HG03565 (cell line): ENCODE data around the gene NFKBIL1.
"Not testable (repeated sequence)": the region's sequence is repeated elsewhere in the genome, so short reads cannot be mapped to it uniquely, and the experiment has no call there.

ENCODE experiments used
- ATAC-seq: cut with Tn5 transposase; IDR thresholded peaks from one replicate; pipeline ENCODE4 v1.9.1; 2021; ENCODE audit warnings: mild to moderate bottlenecking, moderate library complexity; ENCODE audit not compliant: unreplicated experiment

The NFKBIL1 gene, protein sequence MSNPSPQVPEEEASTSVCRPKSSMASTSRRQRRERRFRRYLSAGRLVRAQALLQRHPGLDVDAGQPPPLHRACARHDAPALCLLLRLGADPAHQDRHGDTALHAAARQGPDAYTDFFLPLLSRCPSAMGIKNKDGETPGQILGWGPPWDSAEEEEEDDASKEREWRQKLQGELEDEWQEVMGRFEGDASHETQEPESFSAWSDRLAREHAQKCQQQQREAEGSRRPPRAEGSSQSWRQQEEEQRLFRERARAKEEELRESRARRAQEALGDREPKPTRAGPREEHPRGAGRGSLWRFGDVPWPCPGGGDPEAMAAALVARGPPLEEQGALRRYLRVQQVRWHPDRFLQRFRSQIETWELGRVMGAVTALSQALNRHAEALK

DNA sequence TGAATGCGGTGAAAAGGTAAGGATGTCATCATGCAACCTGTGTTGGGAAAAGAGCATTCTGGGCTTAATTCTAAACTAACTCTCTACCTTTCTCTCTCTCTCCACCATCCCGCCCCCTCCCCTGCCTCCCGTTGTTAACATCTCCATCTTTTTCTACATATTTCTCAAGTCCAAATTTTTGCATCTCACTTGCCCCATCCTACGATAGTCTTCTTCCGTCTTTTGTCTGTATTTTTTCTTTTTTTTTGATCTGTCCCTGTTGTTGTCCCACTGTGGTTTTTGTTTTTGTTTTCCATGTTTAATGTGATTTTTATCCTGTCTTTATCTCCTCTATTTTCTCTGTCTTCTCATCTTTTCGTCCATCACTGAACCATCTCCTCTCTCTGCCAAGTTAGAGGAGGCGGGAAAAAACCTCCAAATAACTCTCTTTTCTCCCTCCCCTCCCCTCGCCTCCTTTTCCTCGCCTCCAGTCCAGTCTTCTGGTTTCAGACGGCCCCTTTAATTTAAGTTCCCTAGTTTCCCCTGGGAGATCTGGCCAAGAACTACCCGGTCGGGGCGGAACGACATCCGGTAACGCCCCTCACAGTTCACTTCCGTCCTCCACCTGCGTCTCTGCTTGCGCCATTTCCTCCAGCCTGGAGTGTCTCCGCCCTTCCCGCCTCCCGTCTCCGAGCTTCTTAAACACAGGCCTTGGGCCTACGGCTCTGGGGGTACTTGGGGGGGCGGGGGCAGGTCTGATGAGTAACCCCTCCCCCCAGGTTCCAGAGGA is at the start of gene NFKBIL1:
Gene NFKBIL1 (plus strand): TSS at position 651 of the 769 bp plus-strand sequence. CDS start 87 bp downstream, at position 738.
- ATAC-seq: peak; percentile 62

DNA sequence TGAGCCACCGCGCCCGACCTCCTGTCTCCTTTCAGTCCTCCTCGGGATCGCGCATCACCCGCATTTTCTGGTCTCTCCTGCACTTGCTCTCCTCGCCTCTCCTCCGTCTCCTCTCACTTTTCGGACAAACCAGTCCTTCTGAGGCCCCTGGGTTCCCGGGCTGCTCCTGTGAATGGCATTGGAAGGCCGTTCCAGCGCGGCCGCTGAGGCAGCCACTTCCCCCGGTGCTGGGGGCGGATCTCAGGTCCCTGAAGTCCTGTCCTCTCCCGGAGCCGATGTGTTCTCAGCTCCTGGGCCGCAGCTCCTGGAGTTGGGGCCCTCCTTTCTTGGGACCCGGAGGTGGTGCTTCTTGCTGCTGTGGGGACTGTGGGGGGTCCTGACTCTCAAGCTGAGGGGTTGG is 48.7 kb upstream of the NFKBIL1 start:
- no peak for ATAC-seq

DNA sequence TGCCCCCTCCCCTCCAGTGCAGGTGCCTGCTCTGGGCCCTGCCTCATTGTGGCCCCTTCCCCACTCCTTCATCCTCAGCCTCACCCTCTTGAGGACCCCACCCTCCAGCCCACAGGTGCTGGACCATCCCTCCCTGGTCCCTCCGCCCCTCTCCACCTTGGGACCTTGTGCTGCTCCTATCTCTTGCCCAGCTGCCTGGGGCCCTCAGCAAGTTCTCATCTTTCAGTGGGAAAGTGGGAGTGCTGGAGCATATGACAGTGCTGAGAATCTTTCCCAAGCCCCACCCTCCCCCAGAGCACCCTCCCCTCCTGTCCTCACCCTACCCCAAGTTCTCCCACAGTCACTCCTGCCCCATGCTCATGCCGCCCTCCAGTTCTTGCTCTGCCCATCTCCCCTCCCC is 47.8 kb upstream of the NFKBIL1 start:
- not testable (repeated sequence) for ATAC-seq

DNA sequence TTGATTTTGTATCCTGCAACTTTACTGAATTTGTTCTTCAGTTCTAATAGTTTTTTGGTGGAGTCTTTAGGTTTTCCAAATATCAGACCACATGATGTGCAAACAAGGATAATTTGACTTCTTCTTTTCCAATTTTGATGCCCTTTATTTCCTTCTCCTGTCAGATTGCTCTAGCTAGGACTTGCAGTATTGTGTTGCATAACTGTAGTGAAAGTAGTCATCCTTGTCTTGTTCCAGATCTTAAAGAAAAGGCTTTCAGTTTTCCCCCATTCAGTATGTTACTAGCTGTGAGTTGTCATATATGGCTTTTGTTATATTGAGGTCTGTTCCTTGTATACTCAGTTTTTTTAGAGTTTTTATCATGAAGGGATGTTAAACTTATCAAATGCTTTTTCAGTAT is 44.8 kb upstream of the NFKBIL1 start:
- no peak for ATAC-seq

DNA sequence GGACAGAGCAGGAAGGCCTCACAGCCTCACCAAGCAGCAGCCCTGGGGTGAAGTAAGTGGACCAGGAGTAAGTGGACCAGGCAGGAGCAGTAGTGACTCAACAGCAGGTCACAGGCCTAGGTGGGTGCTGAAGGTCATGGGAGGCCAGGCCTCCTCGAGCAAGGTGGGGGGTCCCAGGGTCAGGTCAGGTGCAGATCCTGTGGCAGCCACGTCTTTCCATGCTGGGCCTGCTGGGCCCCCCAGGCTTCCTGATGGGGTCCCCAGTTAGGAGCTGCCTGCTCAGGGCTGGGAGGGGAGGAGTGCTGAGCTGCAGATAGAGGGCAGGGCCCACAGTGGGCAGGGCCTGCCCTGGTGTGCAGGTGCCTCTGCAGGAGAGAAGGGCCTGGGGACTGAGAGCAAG is 38.4 kb upstream of the NFKBIL1 start:
- not testable (repeated sequence) for ATAC-seq

DNA sequence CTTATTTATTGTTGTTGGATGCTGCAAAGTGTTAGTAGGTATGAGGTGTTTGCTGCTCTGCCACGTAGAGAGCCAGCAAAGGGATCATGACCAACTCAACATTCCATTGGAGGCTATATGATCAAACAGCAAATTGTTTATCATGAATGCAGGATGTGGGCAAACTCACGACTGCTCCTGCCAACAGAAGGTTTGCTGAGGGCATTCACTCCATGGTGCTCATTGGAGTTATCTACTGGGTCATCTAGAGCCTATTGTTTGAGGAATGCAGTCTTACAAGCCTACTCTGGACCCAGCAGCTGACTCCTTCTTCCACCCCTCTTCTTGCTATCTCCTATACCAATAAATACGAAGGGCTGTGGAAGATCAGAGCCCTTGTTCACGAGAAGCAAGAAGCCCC is 37.4 kb upstream of the NFKBIL1 start:
- no peak for ATAC-seq

DNA sequence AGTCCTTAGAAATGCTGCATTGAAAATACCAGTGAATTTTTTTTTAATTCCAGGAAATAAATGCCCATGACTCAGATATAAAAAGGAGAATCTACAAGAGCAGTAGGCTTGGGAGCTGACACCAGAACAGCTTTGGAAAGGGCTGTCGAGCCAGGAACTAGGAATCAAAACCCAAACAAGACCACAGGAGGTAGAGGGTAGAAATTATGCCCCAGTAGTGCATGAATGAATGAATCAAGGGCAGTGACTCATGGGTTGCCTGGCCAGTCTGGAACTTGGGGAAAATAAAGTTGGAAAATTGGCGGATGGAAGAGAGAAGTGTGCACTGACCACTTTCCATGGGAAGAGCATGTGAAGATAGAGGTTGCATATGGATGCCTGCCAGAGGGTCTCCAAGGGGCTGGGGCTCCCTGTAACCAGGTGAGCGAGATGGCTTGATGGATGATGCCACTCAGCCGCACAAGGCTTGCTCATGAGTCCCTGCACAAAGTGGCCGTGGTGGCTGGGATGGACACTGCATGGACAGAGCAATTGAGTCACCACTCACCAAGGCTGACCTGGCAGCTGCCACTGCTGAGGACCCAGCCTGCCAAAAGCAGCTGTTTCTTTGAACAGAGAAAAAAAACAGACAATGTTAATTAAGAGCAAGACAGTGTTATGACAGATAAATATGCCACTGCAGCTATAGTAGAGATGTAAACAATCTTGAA is 33.8 kb upstream of the NFKBIL1 start:
- no peak for ATAC-seq

DNA sequence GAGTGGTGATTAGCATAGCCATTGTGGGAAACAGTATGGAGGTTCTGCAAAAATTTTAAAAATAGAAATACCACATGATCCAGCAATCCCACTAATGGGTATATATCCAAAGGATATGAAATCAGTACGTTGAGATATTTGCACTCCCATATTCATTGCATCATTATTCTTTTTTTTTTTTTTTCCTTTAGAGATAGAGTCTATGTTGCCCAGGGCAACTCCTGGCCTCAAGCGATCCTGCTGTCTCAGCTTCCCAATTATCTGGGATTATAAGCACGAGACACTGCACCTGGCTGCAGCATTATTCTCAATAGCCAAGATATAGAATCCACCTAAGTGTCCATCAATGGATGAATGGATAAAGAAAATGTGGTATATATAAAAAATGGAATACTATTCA is 25.6 kb upstream of the NFKBIL1 start:
- ATAC-seq: no peak

DNA sequence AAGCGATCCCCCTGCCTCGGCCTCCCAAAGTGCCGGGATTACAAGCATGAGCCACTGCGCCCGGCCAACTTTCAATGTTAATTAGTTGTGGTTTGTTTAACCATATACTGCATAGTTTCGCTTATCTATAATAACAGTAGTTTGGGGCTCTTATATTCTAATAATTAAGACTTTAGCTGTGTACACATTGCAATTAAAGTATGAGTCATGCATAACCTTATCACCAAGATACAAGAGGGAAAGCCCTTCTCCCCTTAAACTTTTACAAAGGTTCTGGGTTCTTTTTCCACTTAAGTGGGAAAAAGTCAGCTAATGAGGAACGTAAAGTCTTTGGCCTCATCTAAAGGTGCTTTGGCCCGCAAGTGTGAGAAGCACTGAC is 21.9 kb upstream of the NFKBIL1 start:
- ATAC-seq: no peak

DNA sequence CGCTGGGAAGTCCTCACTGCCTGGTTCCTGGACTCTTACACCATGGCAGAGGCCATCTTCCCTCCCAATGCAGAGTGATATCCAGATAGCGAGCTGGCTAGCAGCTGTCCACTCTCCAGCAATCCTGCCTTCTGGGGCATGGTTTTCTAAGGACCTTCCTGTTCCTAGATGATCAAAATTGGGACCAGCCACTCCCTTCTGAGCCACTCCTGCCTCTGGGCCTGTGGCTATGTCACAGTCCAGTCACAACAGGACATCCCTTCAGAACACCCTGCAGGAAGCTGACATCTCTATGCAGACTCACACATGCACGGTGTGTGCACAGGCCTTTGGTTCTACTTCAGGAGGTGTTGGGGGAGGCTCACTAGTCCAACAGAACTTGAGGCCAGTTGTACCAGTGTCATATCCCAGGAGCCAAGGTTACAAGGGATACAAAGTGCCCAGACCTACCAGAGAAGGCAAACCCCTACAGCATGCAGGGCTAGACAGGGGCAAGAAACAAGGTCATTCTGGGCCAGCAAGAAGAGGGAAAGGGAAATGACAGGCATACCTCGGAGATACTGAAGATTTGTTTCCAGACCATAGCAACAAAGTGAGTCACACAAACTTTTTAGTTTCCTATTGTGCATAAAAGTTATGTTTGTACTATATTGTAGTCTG is 21.3 kb upstream of the NFKBIL1 start:
- ATAC-seq: no peak

DNA sequence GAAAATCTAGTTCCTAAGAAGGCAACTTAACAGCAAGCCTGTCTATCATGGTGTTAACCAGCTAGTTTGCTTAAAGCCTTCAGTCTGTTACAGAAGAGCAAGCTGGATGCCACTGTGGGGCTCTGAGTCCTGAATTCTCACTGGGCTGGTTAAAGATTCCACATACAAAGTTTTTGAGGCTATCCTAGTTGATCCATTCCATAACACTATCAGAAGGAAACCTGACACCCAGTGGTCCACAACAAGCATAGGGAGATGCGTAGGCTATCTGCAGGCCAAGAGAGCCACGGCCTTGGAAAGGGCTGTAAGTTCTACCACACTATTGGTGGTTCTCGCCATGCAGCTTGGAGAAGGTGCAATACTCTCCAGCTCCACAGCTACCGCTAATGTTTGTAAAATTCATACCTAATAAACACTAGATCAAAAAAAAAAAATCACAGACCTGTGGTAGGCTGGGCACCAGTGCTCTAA is 19.1 kb upstream of the NFKBIL1 start:
- ATAC-seq: no peak

DNA sequence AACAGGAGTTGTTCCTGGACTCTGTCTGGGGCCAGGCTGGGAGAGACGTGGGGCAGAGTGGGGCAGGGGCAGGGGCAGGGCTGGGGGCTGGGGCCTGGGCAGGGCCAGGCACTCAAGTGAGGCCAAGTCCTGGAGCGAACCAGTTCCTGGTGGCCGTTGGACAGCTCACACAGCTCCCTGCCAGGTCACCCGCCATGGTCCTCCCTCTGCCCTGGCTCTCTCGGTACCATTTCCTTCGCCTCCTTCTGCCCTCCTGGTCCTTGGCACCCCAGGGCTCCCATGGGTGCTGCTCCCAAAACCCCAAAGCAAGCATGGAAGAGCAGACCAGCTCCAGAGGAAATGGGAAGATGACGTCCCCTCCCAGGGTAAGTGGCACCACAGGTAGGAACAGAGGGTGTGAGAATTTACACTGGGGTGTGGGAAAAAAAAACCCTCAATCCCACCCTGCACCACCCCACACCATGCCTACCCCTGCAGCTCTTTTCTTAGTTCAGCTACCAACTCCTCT is 18.5 kb upstream of the NFKBIL1 start, which contains the start of gene MCCD1:
Gene MCCD1 (plus strand): TSS at position 142 of the 508 bp plus-strand sequence. CDS start 53 bp downstream, at position 195.
- no peak for ATAC-seq

DNA sequence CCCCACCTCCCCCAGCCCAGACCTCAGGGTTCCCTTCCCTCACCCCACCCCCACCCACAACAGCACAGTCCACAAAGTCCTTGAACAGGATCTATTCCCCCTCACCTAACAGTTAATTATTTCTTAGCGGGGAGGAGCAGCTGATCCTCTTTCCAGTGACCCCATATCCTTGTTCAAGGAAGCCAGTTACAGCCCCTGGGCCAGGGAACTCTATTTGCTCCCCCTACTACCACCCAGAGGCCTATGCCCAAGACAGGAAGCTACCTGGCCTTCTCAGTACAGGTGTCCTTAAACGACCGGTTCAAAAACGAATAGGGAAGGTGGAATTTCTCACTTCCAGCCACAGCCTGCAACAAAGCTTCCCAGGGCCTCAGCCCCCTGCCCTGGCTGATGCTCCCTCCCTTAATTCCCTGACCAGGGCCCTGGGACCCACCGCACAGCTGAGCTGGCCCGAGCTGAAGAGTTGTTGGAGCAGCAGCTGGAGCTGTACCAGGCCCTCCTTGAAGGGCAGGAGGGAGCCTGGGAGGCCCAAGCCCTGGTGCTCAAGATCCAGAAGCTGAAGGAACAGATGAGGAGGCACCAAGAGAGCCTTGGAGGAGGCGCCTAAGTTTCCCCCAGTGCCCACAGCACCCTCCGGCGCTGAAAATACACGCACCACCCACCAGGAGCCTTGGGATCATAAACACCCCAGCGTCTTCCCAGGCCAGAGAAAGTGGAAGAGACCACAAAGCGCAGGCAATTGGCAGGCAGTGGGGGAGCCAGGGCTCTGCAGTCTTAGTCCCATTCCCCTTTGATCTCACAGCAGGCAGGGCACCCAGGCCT is 17.9 kb upstream of the NFKBIL1 start:
- ATAC-seq: no peak

DNA sequence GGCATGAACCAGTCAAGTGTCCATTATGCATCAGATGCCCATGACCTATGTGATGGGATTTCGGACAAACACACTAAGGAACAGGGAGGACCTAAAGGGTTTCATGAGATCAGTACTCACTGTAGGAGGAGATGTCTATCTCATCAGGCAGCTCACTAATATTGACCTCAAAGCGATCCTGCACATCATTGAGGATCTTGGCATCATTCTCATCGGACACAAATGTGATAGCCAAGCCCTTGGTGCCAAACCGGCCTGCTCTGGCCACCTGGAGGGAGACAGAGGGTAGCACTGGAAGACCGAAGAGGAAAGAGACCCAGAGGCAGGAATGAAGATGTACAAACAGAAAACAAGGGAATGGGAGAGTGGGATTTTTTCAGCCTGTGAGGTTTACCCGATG is 16.7 kb upstream of the NFKBIL1 start:
- no peak for ATAC-seq

DNA sequence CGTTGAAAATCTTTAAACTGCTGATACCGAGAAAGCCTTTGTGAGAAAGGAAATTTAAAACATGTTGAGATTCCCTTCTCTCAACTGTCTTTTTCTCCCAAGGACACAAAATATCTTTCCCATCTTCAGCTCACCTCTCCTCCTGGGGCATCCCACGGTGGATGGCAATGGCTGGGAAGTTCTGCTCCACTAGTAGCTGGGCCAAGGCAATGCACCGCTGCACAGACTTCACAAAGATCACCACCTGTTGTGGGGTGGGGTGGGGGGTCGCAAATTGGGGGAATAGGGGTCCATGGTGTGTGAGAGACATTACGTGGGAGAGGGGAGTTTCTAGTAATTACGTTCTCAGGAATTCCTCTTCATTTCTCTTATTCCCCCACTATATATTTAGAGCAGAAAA is 16.2 kb upstream of the NFKBIL1 start:
- ATAC-seq: no peak

DNA sequence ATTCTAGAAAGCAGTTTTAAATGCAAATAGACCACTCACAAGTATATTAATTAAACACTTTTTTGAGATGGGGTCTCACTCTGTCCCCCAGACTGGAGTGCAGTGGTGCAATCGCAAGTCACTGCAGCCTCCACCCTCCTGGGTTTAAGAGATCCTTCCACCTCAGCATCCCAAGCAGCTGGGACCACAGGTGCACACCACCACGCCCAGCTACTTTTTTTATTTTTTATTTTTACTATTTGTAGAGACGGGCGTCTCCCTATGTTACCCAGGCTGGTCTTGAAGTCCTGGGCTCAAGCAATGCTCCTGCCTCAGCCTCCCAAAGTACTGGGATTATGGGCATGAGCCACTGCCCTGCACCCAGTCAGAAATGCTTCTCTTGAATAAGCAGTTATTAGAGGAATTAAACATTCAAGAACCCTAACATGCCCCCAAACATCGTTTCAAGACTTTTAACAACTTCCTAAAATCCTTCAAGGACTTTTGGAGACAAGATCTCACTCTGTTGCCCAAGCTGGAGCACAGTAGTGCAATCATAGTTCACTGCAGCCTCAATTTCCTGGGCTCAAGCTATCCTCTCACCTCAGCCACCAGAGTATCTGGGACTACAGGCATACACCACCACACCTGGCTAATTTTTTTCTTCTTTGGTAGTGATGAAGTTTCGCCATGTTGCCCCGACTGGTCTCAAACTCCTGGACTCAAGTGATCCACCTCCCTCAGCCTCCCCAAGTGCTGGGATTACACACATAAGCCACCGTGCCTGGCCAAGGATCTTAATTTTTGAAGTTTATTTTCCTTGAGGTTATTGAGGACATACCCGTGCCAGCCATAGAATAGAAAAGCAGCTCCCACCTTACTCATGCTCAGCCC is 15.4 kb upstream of the NFKBIL1 start:
- no peak for ATAC-seq

DNA sequence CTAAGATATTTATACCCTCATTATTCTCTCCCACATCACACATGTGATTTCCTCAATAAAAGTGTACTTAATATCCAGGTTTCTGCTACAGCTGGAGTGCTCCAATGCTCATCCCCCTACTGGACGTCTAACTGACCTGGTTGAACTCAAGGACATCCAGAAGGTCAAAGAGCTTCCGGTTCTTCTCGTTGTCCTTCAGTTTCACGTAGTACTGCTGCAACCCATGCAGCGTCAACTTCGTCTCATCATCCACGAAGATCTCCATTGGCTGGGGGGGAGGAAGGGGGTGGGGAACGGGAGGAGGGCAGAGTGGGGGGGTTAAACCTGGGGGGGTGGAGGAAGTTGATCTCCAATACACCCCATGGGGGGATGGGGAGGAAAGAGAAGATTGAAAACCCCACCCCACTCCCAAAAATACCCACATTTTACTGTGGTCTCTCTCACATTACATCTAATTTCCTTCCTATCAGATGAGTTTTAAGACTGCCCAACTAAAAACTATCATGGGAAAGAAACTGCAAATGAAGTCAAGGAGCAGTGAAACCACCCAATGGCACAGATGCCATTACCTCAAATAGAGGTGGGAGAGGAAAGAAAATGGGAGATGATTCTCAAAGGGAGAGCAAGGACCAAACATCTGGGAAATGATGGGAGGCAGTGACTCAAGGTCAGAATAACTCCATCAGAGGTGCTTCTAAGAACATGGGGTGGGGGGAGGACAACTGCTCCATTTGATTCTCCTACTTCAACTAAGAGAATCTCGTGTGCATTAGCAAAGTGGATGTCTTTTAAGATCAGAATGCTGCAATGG is 14.6 kb upstream of the NFKBIL1 start:
- ATAC-seq: no peak

DNA sequence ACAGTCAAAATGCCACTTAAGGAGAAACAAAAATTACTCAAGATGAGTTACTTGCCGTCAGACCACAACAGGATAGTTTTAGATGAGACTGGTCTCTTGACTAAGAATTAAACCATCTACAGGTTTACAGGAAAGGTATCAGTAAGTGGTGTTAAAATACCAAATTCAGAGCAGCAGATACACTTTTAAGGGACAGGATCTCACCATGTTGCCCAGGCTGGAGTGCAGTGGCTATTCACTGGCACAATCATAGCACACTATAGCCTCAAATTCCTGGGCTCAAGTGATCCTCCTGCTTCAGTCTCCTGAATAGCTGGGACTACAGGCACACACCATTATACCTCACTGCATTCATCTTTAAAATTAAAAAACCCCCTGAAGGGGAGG is 14.0 kb upstream of the NFKBIL1 start:
- no peak for ATAC-seq
